ENCODE results near the gene DNM1. TPM values are rescaled to one million over a fixed set of nuclear protein-coding genes. Genes with fewer than 3 reads are reported as not detected.

DNM1 gene
- total and polyA plus RNA-seq, 7 donors, result 0.46 to 40.2 (median 9.3) TPM

DNA sequence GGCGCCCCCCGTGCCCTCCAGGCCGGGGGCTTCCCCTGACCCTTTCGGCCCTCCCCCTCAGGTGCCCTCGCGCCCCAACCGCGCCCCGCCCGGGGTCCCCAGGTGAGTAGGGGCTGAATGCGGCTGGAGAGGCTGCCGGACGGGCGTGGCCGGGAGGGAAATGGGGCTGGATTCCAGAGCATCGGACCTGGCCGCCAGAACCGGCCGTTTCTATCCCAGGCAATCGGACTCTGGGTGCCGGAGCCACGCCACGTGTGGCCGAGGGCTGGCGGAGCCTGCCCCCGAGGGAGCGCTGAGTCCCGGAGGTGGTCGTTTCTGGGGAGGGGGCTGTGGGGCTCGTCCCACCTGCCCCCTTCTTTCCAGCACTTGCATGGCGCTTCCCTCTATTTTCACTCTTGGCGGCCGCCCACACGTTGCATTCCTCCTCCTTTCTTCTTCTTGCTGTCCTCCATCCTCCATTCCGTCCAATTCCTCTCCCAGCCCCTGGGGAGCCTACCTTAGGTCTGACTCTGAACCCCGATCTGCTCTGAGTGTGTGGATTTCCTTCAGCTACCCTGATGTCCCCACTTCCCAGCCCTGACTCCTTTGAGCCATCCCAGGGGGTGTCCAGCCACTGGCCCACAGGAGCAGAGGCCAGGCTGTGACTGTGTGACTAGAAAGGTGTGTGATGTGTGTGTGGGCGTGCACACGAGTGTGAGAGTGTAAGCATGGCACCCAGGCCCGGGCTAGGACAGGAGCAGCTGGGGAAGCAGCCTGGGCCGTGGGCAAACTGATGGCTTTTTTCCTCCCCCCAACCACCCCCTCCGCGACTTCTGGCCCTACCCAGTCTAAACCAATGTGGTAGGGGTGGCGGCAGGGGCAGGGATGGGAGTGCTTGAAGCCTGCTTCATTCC is 47.9 kb downstream of the DNM1 start:
- 15 to 43% methylated on average over 43 of the region's 43 CpGs for WGBS, 2 donors
- Histone ChIP-seq H3K27ac (no peak overlapping the region), H3K36me3 (no peaks in the 10 kb centered on the region), H3K9me3 (no peaks in the 10 kb centered on the region), H3K27me3 (peaks cover 0 to 27% (median 20%) of the 10 kb centered on the region in 3 donors), H3K4me1 (peaks cover 0 to 23% (median 13%) of the 10 kb centered on the region in 4 donors), H3K4me3 (peak overlapping the region in 3 of 4 donors; percentile 9 to 26 (median 22))
- DNase-seq, result no peak
- TF ChIP-seq POLR2A (IDR thresholded peaks at IDR 0.05), result no peak
- no peak for TF ChIP-seq EP300 (IDR thresholded peaks at IDR 0.05)
- no peak for TF ChIP-seq POLR2AphosphoS5 (IDR thresholded peaks at IDR 0.05)
- TF ChIP-seq, protein P1, sequence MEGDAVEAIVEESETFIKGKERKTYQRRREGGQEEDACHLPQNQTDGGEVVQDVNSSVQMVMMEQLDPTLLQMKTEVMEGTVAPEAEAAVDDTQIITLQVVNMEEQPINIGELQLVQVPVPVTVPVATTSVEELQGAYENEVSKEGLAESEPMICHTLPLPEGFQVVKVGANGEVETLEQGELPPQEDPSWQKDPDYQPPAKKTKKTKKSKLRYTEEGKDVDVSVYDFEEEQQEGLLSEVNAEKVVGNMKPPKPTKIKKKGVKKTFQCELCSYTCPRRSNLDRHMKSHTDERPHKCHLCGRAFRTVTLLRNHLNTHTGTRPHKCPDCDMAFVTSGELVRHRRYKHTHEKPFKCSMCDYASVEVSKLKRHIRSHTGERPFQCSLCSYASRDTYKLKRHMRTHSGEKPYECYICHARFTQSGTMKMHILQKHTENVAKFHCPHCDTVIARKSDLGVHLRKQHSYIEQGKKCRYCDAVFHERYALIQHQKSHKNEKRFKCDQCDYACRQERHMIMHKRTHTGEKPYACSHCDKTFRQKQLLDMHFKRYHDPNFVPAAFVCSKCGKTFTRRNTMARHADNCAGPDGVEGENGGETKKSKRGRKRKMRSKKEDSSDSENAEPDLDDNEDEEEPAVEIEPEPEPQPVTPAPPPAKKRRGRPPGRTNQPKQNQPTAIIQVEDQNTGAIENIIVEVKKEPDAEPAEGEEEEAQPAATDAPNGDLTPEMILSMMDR (IDR thresholded peaks at IDR 0.05), result no peak
- intact Hi-C loops (cut with DNase I), result no loop called here

DNA sequence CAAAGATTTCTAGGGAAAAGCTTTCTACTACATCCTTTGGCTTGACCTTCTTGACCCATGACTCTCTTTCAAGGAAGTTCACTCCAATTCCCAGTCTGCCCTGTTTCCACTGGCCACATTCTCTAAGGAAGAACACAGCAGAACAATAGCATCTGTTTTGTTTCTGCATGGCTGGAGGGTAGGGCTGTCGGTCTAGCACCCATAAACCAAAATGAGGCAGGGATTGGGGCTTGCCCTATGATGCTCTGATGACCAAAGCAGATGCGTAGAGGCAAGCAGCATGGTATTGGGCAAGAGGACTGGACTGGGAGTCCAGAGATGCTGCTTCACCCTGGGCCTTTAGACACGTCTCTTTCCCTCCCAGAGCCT is 48.5 kb downstream of the DNM1 start:
- DNase-seq, result no peak
- no peak for TF ChIP-seq POLR2A (IDR thresholded peaks at IDR 0.05)
- TF ChIP-seq, protein P1 (IDR thresholded peaks at IDR 0.05), result no peak
- no peak for TF ChIP-seq EP300 (IDR thresholded peaks at IDR 0.05)
- no peak for TF ChIP-seq POLR2AphosphoS5 (IDR thresholded peaks at IDR 0.05)
- H3K27me3 ChIP-seq, result peaks cover 0 to 27% (median 20%) of the 10 kb centered on the region in 3 donors
- no peak overlapping the region for H3K27ac ChIP-seq
- peaks cover 0 to 6% (median under 1%) of the 10 kb centered on the region in 4 donors for H3K36me3 ChIP-seq
- intact Hi-C loops (cut with DNase I), result no loop called here
- peaks cover 0 to 21% (median 11%) of the 10 kb centered on the region in 4 donors for H3K4me1 ChIP-seq
- no peaks in the 10 kb centered on the region for H3K9me3 ChIP-seq
- H3K4me3 ChIP-seq, result no peak overlapping the region
- WGBS, 2 donors, result 81 to 84% methylated on average over 3 of the region's 3 CpGs

DNA sequence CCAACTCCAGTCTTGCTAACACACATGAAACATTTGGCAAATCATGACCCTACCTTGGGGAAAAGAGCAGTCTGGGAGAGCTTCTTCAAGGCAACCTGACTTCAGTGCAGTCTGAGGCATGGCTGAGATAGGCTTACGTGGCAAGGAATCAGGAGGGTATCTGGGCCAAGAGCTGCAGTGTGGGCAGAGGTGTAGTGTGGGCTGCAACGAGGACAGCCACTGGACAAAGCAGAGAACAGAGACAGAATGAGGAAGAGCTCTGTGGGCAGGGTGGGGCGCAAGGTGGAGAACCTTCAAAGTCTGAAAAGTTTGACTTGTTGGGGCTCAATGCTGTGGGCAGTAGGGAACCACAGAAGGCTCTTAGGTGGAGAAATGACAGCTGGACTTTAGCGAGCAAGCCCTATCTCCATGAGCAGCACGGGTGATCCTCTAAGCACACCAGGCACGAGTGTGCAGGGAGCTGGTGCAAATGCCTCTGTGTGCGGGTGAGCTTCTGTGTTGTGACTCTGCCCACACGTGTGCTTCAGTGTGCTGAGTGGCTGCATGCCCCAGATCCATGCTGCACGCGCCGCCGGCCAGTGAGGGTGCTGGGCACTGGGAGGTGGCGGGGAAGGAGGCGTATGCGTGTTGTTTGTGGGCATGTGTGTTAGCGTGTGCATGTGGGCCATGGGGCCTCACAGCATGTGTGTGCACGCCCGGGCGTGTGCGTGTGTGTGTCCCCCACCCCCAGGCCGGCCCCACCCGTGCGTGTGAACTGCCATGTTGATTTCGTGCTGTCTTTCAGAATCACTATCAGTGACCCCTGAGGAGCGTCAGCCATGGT is 49.3 kb downstream of the DNM1 start:
- peaks cover 5 to 14% (median 7%) of the 10 kb centered on the region in 4 donors for H3K36me3 ChIP-seq
- H3K27me3 ChIP-seq, result peaks cover 0 to 27% (median 20%) of the 10 kb centered on the region in 3 donors
- DNase-seq, result no peak
- intact Hi-C loops (cut with DNase I), result no loop called here
- no peak overlapping the region for H3K27ac ChIP-seq
- TF ChIP-seq, protein P1 (IDR thresholded peaks at IDR 0.05), result no peak
- TF ChIP-seq EP300 (IDR thresholded peaks at IDR 0.05) (no peak), POLR2AphosphoS5 (IDR thresholded peaks at IDR 0.05) (no peak), POLR2A (IDR thresholded peaks at IDR 0.05) (no peak)
- no peak overlapping the region for H3K4me3 ChIP-seq
- H3K9me3 ChIP-seq, result no peaks in the 10 kb centered on the region
- 91 to 93% methylated on average over 25 of the region's 25 CpGs for WGBS, 2 donors
- H3K4me1 ChIP-seq, result peaks cover 0 to 21% (median 11%) of the 10 kb centered on the region in 4 donors

DNA sequence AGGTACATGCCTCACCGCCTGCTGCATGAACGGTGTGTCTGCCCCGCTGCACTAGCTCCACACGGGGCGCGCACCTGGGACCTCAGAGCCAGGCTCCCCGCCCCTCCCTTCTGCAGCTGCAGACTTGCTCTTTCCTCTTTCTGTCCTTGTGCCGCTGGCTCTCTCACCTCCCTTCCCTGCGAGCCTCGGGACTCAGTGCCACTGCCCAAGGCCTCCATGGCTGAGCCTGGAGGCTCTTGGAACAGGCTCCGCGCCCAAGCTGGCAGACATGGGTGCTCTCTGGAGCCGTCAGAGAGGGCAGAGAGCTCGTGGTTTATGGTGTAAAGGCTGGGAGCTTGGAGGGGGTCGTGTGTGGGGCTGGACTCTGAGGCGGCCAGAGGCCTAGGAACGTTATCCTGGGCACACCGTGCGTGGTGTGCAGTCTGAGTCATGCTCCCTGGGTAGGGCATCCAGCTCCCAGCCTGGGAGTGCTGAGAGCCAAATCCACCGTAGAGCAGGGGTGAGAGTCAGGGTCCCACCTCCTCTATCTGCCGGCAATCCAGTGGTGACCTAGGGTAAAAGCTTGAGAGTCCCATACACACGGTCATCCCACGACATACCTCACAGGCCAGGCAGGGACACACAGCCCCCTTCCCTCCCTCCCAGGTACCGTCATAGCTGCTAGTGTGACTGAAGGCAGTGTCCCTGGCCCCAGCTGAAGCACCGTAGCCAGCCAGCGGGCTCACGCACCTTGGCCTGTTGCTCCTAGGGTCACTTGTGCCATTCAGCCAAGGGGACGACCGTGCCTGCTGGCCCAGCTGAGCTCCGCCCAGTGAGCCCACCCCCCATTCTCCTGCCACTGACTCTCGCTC is 50.2 kb downstream of the DNM1 start:
- Histone ChIP-seq H3K9me3 (no peaks in the 10 kb centered on the region), H3K27ac (no peak overlapping the region)
- 87 to 90% methylated on average over 31 of the region's 31 CpGs for WGBS, 2 donors

More for the DNA sequence above, 50.2 kb downstream of the DNM1 start:
- Histone ChIP-seq H3K27me3 (peaks cover 0 to 27% (median 20%) of the 10 kb centered on the region in 3 donors), H3K36me3 (peaks cover 13 to 22% (median 16%) of the 10 kb centered on the region in 4 donors), H3K4me1 (peaks cover 0 to 21% (median 11%) of the 10 kb centered on the region in 4 donors), H3K4me3 (no peak overlapping the region)
- no peak for DNase-seq
- TF ChIP-seq, protein P1 (IDR thresholded peaks at IDR 0.05), result no peak
- TF ChIP-seq POLR2AphosphoS5 (IDR thresholded peaks at IDR 0.05) (no peak), EP300 (IDR thresholded peaks at IDR 0.05) (no peak), POLR2A (IDR thresholded peaks at IDR 0.05) (no peak)
- intact Hi-C loops (cut with DNase I), result no loop called here
